ENCODE measurements around the gene ATE1.

Gene ATE1

DNA sequence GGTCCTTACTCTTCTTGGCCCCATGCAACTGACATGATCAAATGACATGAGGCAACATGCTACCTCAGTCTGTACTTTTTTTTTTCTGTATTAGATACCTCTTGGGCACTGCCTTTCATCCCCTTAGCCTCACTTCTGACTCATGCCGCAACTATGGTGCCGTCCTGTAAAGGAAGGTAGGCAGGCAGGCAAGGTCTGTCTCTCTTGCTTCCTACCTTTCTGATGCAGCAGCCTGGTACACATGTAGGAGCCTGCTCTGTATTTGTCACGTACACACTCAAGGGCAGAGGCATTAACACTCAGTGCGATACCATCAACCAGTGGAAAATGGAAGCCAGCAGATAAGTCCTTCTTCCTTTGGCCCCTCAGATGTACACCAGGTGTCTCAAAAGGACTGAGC, 146.7 kb downstream of the ATE1 start:
- DNase-seq (ENCODE audit: low read depth): no peak
- no peak overlapping the region for H3K4me3 ChIP-seq (ENCODE audit: low read length)
- TF ChIP-seq, protein P1, sequence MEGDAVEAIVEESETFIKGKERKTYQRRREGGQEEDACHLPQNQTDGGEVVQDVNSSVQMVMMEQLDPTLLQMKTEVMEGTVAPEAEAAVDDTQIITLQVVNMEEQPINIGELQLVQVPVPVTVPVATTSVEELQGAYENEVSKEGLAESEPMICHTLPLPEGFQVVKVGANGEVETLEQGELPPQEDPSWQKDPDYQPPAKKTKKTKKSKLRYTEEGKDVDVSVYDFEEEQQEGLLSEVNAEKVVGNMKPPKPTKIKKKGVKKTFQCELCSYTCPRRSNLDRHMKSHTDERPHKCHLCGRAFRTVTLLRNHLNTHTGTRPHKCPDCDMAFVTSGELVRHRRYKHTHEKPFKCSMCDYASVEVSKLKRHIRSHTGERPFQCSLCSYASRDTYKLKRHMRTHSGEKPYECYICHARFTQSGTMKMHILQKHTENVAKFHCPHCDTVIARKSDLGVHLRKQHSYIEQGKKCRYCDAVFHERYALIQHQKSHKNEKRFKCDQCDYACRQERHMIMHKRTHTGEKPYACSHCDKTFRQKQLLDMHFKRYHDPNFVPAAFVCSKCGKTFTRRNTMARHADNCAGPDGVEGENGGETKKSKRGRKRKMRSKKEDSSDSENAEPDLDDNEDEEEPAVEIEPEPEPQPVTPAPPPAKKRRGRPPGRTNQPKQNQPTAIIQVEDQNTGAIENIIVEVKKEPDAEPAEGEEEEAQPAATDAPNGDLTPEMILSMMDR (conservative IDR thresholded peaks at IDR 0.05; ENCODE audit: low read depth, low read length): no peak

DNA sequence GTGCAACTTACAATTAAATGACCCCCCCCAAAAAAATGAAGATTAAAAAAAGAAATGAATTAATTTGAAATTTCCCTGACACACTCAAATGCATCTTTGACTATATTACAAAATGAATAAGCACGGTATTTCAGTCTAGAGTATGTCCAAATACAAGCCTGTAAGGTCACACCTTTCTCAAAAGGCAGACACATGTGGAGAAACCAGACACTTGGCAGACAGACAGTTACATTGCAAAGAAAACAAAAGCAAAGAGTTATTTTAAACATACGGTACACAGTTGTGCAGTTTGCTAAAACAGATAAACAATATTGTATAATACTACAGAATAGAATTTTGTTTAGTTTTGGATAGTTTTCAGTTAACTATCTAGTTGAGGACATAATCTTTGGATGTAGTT, 153.0 kb downstream of the ATE1 start:
- TF ChIP-seq, protein P1 (conservative IDR thresholded peaks at IDR 0.05; ENCODE audit: low read depth, low read length): no peak
- no peak overlapping the region for H3K4me3 ChIP-seq (ENCODE audit: low read length)
- no peak for DNase-seq (ENCODE audit: low read depth)

DNA sequence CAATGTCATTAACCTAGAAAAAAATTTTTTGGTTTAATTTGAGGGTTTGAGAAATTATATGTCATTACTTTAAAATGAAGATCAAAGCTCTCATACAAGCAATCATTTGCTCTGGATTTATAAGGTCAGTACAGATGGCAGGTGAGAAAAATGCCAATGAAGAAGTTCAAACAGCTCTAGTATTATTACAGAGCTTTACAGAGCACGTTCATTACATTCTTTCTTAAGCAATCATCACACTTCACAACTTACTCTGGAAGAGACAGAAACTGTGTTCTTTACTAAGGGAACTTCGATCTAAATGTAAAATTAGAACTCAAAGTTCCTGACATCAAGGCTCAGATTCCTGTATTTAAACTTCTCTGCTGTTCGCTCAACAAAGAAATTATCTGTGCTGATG, 153.4 kb downstream of the ATE1 start:
- TF ChIP-seq, protein P1 (conservative IDR thresholded peaks at IDR 0.05; ENCODE audit: low read depth, low read length): no peak
- DNase-seq (ENCODE audit: low read depth): no peak
- H3K4me3 ChIP-seq (ENCODE audit: low read length): no peak overlapping the region

DNA sequence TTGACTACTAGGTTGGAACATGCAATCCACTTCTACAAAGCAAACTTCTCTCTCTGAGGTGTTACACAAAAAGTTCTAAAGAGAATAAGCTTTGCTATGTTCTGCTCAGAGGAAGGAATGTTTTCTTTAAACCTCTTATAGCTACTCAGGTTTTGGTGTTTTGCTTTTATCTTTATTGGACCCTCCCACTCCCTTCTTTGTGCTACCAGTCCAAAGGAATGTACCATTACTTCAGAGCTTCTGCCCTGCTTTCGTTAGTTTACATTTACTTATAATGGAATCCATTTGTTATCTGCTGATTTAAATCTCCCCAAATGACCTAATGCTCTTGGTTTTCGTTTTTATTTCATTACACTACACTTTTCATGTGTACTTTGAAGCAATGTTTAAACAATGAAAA, 154.9 kb downstream of the ATE1 start:
- TF ChIP-seq, protein P1 (conservative IDR thresholded peaks at IDR 0.05; ENCODE audit: low read depth, low read length): no peak
- no peak overlapping the region for H3K4me3 ChIP-seq (ENCODE audit: low read length)

DNA sequence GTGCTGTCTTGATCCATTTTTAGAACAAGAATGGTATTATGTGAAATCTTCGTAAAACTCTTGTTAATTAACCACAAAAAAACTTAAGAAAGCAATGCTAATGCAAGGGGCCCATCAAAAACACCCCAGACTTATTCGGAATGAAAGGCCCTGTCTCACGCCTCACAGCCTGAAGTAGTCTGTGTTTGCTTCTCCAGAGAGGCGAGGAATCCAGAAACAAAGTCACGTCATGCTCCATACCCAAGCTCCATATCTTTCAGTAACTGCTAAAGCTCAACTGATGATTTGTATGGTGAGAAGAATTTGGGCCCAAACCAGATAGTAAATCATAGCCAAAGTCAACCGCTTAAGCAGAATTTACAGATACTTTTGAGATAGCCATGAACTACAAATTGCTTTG, 155.4 kb downstream of the ATE1 start:
- H3K4me3 ChIP-seq (ENCODE audit: low read length): no peak overlapping the region
- TF ChIP-seq, protein P1 (conservative IDR thresholded peaks at IDR 0.05; ENCODE audit: low read depth, low read length): no peak
- DNase-seq (ENCODE audit: low read depth): no peak

More for the DNA sequence above, 154.9 kb downstream of the ATE1 start:
- no peak for DNase-seq (ENCODE audit: low read depth)

DNA sequence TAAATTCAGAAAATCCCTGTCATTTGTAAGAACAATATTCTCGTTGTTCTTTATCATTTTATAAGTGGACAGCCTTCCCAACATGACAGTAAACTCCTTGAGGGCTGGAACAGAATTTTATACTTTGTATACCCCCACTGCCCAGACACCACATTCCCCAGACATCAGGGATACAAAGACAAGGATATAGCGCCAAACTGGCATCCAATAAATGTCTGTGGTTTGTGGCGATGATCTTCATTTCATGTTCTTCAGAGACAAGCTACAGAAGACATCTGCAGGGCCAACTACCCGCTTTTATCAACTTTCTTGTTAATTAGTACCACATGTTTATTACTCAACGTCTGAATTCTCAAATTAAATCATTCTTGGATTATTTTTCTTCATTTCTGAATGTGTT, 155.9 kb downstream of the ATE1 start:
- TF ChIP-seq, protein P1 (conservative IDR thresholded peaks at IDR 0.05; ENCODE audit: low read depth, low read length): no peak
- no peak overlapping the region for H3K4me3 ChIP-seq (ENCODE audit: low read length)
- no peak for DNase-seq (ENCODE audit: low read depth)

DNA sequence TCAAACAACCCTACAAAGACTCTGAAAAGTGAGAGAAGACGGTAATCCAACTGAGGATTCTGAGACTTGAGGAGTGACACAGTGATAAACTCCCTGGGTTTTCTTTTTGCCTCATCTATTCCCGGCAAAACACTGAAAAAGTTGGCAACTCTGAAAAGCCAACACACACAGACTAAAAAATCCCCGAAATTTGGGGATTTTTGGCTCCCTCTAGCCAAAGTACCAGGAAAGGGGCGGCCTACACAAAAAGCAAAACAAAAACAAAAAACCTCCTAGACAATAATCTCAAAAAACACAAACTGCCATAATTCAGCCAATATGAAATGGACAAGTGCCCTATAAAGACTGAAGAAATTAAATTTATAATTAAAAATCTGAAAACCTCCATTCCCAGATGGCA, 161.4 kb downstream of the ATE1 start:
- DNase-seq (ENCODE audit: low read depth): no peak
- TF ChIP-seq, protein P1 (conservative IDR thresholded peaks at IDR 0.05; ENCODE audit: low read depth, low read length): no peak
- H3K4me3 ChIP-seq (ENCODE audit: low read length): no peak overlapping the region

Data from retinal pigment epithelial cell (primary cell).